Adipocyte (in vitro differentiated cells): Measurements from ENCODE around the gene ADCY4.
A peak's percentile ranks its signal among the peaks of the same experiment; 100 is the strongest.

Experiments
- DNase-seq: peaks from one replicate; pipeline ENCODE4 v3.0.0-alpha.2; 2015; ENCODE audit warnings: low read depth
- H3K27me3 ChIP-seq: replicated peaks from 2 replicates; pipeline ENCODE4 v1.7.0; 2013; ENCODE audit warnings: mild to moderate bottlenecking, low read length, moderate library complexity; ENCODE audit not compliant: control insufficient read depth, insufficient read depth
- H3K36me3 ChIP-seq: 2 replicates; pipeline ENCODE4 v1.7.0; 2013; ENCODE audit warnings: low read length, mild to moderate bottlenecking, moderate library complexity; ENCODE audit not compliant: control insufficient read depth, insufficient read depth, severe bottlenecking
- H3K4me1 ChIP-seq: 2 replicates; pipeline ENCODE4 v1.7.0; 2013; ENCODE audit warnings: mild to moderate bottlenecking, low read length, moderate library complexity; ENCODE audit not compliant: control insufficient read depth, insufficient read depth
- H3K4me3 ChIP-seq: 2 replicates; pipeline ENCODE4 v1.7.0; 2013; ENCODE audit warnings: mild to moderate bottlenecking, low read length, moderate library complexity
- H3K9ac ChIP-seq: 2 replicates; pipeline ENCODE4 v1.7.0; 2013; ENCODE audit warnings: mild to moderate bottlenecking, low read length, moderate library complexity
- H3K9me3 ChIP-seq: 2 replicates; pipeline ENCODE4 v1.7.0; 2013; ENCODE audit warnings: mild to moderate bottlenecking, low read length, moderate library complexity; ENCODE audit not compliant: control insufficient read depth

ADCY4 gene

DNA sequence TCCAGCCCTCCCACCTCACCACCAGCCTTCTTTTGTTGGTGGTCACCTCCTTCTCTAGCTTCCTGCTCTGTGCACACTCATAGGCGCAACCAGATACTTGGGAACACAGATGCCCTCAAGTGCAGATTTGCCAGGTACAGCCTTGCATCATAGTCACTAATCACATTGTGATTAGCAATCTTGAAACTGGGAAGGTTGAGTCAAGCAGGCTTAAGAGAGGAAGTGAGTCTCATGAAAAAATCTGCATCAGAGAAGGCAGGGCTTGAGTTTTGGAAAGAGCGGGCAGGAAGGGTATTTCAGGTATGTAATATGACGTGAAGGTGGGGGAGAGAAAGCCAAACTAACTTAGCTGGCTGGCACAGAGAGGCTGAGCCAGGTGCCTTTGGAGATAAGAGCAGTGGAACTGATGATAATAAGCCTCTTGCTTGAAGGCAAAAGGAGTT, 60.7 kb downstream of the ADCY4 start:
- H3K9me3 ChIP-seq = no peaks in the 10 kb centered on the region
- DNase-seq = no peak
- no peak overlapping the region for H3K9ac ChIP-seq
- peaks cover 7% of the 10 kb centered on the region for H3K36me3 ChIP-seq
- no peaks in the 10 kb centered on the region for H3K27me3 ChIP-seq
- H3K4me3 ChIP-seq = no peak overlapping the region
- H3K4me1 ChIP-seq = peaks cover 40% of the 10 kb centered on the region

DNA sequence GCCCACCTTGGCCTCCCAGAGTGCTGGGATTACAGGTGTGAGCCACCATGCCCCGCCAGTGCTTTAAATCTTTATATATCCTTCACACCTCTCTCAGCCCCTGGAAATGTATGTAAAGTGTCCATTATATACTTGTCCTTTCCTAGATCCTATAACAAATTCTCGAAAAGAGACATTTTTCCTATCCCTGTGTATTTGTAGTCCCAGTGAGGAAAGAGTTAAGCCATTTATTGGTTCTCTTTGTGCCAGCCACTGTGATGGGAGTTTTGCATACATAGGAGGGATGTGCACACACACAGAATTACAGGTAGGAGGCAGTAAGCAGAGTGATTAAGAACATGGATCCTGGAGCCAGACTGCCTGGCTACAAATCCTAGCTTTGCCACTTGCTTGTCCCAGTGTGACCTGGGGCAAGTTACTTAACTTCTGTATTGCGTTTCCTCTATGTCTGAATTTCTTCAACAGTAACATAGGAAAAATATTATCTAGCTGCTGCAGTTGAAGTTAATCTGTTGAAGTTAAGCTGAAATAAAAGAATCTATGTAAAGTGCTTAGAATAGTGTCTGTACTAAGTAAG, 61.4 kb downstream of the ADCY4 start:
- no peaks in the 10 kb centered on the region for H3K27me3 ChIP-seq

DNA sequence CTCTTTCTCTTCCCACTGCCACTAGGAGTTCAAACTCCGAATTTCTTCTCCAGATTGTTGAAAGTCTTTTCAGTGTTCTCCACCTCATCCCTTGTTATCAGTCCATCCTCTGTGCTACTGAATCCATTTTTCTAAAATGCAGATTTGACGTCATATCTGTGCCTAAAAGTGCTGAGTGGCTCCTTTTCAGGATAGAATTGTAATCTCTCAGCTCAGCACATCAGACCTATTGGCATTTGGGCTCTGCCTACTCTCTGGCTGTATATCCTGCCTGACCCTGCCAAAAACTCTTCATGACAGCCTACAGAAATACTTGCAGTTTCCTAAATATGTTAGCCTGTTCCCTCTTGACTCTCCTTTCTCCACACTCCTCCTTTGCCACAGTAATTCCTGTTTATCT, 62.4 kb downstream of the ADCY4 start:
- DNase-seq = no peak
- H3K36me3 ChIP-seq = peaks cover 21% of the 10 kb centered on the region
- H3K4me3 ChIP-seq = no peak overlapping the region
- H3K9ac ChIP-seq = no peak overlapping the region
- no peaks in the 10 kb centered on the region for H3K9me3 ChIP-seq
- peaks cover 28% of the 10 kb centered on the region for H3K4me1 ChIP-seq
- H3K27me3 ChIP-seq = no peaks in the 10 kb centered on the region

More for the DNA sequence above, 61.4 kb downstream of the ADCY4 start:
- Histone ChIP-seq H3K4me1 (peaks cover 36% of the 10 kb centered on the region), H3K4me3 (no peak overlapping the region), H3K36me3 (peaks cover 12% of the 10 kb centered on the region), H3K9ac (no peak overlapping the region), H3K9me3 (no peaks in the 10 kb centered on the region)
- DNase-seq = no peak

GRCh38 chr14:24271834-24272263, 63.0 kb downstream of the ADCY4 start:
- Histone ChIP-seq H3K4me1 (peaks cover 22% of the 10 kb centered on the region), H3K9me3 (no peaks in the 10 kb centered on the region), H3K36me3 (peaks cover 27% of the 10 kb centered on the region), H3K27me3 (no peaks in the 10 kb centered on the region), H3K4me3 (peak overlapping the region; percentile 97), H3K9ac (peak overlapping the region; percentile 99)
- no peak for DNase-seq

GRCh38 chr14:24271134-24271833, 63.6 kb downstream of the ADCY4 start, which contains the start of gene RABGGTA:
Gene RABGGTA, minus strand, starts transcription at chr14:24271597. Its CDS starts 482 bp downstream, at chr14:24271115.
- Histone ChIP-seq H3K9me3 (no peaks in the 10 kb centered on the region), H3K4me1 (peaks cover 22% of the 10 kb centered on the region), H3K27me3 (no peaks in the 10 kb centered on the region), H3K9ac (peak within 1 kb of the TSS; percentile 99), H3K4me3 (peak within 1 kb of the TSS; percentile 97), H3K36me3 (peaks cover 33% of the 10 kb centered on the region)
- peak; percentile 95 for DNase-seq

DNA sequence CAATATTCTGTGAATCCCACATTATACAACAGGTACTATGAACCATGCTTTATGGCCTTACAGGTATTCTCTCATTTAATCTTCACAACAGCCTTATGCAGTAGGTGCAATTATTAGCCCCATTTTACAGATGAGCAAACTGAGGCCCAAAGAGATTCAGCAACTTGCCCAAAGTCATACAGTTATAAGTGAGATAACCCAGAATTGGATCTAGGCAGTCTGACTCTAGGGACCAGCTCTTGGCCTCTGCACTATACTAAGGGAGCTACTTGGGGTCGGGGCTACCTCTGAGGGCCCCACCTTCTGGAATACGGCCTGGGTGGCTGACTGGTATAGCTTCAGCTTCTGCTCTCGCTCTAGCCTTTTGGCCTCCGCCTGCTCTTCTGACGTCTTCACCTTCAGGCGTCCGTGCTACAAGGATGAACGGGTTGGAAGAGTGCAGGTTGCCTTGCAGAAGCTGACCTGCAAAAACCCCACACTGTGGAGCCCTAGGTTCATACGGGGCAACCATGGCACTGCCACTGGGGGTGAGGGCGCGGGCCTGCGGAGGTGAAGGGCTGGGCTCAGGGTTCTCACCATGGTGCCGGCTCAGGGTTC, 64.2 kb downstream of the ADCY4 start:
- Histone ChIP-seq H3K4me1 (peaks cover 22% of the 10 kb centered on the region), H3K9me3 (no peaks in the 10 kb centered on the region), H3K4me3 (peak overlapping the region; percentile 97), H3K36me3 (peaks cover 38% of the 10 kb centered on the region), H3K9ac (peak overlapping the region; percentile 99), H3K27me3 (no peaks in the 10 kb centered on the region)
- DNase-seq = no peak

DNA sequence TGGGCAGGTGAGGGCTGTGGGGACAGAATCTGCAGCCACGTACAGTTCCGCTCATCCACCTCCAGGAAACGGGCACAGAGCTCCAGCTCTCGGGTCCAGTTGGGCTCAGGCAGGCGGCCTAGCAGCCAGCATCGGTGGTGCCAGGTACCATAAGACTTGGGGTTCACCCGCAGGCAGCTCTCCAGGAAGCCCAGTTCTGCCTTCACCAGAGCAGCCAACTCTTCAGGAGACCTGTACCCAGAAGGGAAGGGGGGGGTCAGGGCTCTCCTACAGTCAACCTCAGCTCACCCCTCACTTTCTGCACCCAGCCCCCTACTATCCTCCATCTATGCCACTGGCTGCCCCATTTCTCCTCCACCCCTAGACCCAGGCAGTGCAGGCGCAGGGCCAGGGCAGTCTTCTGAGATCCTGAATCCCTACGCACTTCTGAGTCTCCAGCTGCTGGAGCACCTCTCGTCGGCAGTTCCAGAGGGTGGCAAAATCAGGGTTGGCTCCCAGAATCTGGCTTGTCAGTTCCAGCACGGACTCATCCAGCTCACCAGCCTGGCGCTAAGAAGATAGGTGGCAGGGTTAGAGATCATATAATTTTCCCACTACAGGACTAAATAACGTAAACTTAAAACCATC, 64.8 kb downstream of the ADCY4 start:
- Histone ChIP-seq H3K4me1 (peaks cover 22% of the 10 kb centered on the region), H3K27me3 (no peaks in the 10 kb centered on the region), H3K36me3 (peaks cover 44% of the 10 kb centered on the region), H3K9ac (no peak overlapping the region), H3K4me3 (no peak overlapping the region), H3K9me3 (no peaks in the 10 kb centered on the region)
- no peak for DNase-seq

DNA sequence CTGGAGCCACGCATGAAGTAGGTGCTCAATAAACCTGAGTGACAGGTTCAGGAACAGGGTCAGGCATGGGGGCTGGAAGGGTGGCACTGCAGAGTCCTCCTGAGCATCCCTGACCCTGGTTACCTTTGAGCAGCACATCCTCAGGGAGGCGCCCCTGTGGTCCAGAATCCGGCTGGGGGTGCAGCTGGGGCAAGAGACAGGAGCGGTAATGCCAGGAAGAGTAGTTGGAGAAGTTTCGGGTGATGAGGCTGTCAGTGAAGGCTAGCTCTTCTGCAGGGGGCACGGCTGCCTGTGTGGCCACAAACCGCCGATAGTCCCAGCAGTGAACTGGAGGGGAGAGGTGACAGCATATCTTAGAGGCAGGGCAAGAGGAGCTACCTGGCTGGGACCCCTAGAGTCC, 65.5 kb downstream of the ADCY4 start:
- Histone ChIP-seq H3K9me3 (no peaks in the 10 kb centered on the region), H3K27me3 (no peaks in the 10 kb centered on the region), H3K4me3 (no peak overlapping the region), H3K36me3 (peaks cover 44% of the 10 kb centered on the region), H3K4me1 (peaks cover 21% of the 10 kb centered on the region), H3K9ac (no peak overlapping the region)
- DNase-seq = no peak
